Measurements from ENCODE around the gene NEUROD2. TPM values are rescaled to one million over a fixed set of nuclear protein-coding genes. Genes with fewer than 3 reads are reported as not detected.

Gene NEUROD2
- total RNA-seq, 4 donors from 2014 or later = not detected

DNA sequence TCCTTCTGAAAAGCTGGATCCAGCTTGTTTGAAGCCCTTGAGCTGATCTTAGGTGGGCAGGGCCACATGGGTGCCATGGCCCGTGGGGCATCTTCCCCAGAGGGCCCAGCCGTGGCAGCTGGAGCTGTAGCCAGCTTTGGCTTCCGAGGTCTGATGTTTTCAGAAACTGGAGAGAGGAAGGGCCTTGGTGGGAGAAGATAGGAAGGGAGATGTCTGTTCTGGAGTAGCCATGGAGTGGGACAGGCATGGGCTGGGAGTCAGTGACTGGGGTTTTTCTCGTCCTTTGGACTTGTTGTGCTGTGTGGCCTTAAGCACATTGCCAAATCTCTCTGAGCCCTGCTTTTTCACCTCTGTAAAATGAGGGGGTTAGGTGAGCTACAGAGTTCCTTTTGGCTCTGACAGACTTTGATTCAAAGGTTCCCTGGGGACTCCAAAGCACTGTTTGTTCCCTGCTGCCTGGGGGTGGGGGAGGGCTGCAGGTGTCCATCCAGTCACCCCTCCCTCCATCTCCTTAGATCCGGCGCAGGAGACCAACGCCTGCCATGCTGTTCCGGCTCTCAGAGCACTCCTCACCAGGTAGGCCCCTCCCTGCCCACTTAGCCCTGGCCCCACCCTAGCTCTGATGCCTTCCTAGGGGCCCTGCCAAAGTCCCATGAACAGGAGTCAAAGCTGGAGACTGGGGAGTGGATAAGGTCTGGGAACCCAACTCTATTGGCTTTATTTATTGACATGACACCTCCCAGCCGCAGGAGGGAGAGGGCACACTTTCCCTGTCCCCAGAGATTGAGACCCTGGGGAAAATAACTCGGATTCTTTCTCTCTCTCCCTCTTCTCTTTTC, 21.2 kb upstream of the NEUROD2 start:
- Histone ChIP-seq H3K9me3 (no peaks in the 10 kb centered on the region), H3K27me3 (peaks cover 15% of the 10 kb centered on the region), H3K4me3 (replicated peaks in 1 of 3) (no peak overlapping the region), H3K36me3 (no peaks in the 10 kb centered on the region), H3K4me1 (peaks cover 10 to 11% of the 10 kb centered on the region in 2 donors), H3K27ac (no peak overlapping the region)
- DNase-seq = no peak
- TF ChIP-seq, protein P1, sequence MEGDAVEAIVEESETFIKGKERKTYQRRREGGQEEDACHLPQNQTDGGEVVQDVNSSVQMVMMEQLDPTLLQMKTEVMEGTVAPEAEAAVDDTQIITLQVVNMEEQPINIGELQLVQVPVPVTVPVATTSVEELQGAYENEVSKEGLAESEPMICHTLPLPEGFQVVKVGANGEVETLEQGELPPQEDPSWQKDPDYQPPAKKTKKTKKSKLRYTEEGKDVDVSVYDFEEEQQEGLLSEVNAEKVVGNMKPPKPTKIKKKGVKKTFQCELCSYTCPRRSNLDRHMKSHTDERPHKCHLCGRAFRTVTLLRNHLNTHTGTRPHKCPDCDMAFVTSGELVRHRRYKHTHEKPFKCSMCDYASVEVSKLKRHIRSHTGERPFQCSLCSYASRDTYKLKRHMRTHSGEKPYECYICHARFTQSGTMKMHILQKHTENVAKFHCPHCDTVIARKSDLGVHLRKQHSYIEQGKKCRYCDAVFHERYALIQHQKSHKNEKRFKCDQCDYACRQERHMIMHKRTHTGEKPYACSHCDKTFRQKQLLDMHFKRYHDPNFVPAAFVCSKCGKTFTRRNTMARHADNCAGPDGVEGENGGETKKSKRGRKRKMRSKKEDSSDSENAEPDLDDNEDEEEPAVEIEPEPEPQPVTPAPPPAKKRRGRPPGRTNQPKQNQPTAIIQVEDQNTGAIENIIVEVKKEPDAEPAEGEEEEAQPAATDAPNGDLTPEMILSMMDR (IDR thresholded peaks at IDR 0.05) = no peak
- TF ChIP-seq POLR2A (IDR thresholded peaks at IDR 0.05) = no peak
- intact Hi-C loops (cut with DNase I) = loop anchor here (5.0 to 10.0 kb wide), 2 partner anchors 58 to 236 kb away; partner anchors contain the start of genes IKZF3, PGAP3 and ZPBP2
- 58 to 84% methylated on average over 5 to 10 of the region's 10 CpGs for WGBS, 2 donors

DNA sequence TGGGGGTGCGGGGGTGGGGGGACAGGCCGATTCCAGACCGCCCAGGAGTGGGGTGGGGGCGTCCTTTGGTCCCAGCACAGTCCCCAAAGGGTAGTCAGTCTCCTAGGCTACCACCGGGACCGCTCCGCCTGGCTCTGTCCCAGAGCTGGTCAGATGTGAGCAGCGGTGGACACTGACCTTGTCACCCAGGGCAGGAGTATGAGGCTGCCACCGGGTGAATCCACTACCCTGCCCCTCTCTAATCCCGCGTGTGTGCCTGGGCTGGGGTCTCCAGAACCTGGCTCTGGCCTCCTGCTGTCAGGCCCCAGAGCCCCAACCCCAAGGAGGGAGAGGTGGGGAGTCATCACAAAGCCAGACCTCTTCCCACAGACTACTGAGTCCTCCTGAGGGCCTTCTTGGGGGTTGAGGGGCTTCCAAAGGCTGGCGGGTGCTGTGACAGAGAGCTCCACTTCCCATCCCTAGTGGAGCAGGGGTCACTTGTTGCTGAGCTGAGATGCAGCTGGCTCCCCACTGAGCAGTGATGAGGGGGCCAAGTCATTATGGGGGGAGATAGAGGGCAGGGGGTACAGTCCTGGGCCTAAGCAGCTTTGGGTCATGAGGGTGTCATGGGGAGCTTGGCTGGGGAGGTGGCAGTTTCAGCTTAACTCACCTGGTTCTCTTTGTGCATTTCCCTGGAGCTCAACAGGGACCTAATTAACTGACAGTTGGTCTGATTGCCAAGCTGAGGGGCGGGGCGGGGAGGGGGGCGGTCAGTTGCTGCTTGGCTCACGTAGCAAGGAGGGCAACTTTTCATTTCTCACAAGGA, 20.2 kb upstream of the NEUROD2 start:
- TF ChIP-seq, protein P1 (IDR thresholded peaks at IDR 0.05) = no peak
- no peak for TF ChIP-seq POLR2A (IDR thresholded peaks at IDR 0.05)
- DNase-seq = no peak
- WGBS, 2 donors = 51 to 67% methylated on average over 6 to 10 of the region's 16 CpGs
- no peak overlapping the region for H3K27ac ChIP-seq
- no peak overlapping the region for H3K4me3 ChIP-seq (replicated peaks in 1 of 3)
- no peaks in the 10 kb centered on the region for H3K36me3 ChIP-seq
- H3K27me3 ChIP-seq = peaks cover 15% of the 10 kb centered on the region
- intact Hi-C loops (cut with DNase I) = loop anchor here (5.0 to 10.0 kb wide), 2 partner anchors 59 to 237 kb away; partner anchors contain the start of genes IKZF3, PGAP3 and ZPBP2
- peaks cover 10 to 11% of the 10 kb centered on the region in 2 donors for H3K4me1 ChIP-seq
- H3K9me3 ChIP-seq = no peaks in the 10 kb centered on the region

DNA sequence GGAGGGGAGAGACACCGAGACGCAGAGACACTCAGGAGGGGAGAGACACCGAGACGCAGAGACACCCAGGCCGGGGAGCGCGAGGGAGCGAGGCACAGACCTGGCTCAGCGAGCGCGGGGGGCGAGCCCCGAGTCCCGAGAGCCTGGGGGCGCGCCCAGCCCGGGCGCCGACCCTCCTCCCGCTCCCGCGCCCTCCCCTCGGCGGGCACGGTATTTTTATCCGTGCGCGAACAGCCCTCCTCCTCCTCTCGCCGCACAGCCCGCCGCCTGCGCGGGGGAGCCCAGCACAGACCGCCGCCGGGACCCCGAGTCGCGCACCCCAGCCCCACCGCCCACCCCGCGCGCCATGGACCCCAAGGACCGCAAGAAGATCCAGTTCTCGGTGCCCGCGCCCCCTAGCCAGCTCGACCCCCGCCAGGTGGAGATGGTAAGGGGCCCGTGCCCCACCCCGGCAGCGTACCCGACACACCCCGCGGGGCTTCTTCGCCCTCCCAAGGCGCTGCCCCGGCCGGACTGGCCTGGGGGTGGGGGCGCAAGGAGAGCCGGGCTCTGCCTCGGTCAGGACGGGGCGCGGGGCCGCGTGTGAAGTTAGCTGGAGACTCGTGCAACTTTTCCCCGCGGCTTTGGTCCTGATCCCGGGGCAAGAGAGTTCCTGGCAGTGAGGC, 19.5 kb upstream of the NEUROD2 start:
- Histone ChIP-seq H3K4me3 (replicated peaks in 1 of 3) (no peak overlapping the region), H3K9me3 (no peaks in the 10 kb centered on the region), H3K27me3 (peaks cover 15% of the 10 kb centered on the region), H3K4me1 (peaks cover 10 to 11% of the 10 kb centered on the region in 2 donors), H3K27ac (no peak overlapping the region), H3K36me3 (no peaks in the 10 kb centered on the region)
- DNase-seq = no peak
- WGBS, 2 donors = 2 to 4% methylated on average over 16 to 28 of the region's 72 CpGs
- intact Hi-C loops (cut with DNase I) = loop anchor here (5.0 to 10.0 kb wide), 2 partner anchors 60 to 238 kb away; partner anchors contain the start of genes IKZF3, PGAP3 and ZPBP2
- TF ChIP-seq, protein P1 (IDR thresholded peaks at IDR 0.05) = no peak
- no peak for TF ChIP-seq POLR2A (IDR thresholded peaks at IDR 0.05)

- no peak for DNase-seq
- TF ChIP-seq POLR2A (IDR thresholded peaks at IDR 0.05) = no peak
- TF ChIP-seq, protein P1 (IDR thresholded peaks at IDR 0.05) = no peak
- WGBS, 2 donors = 13 to 17% methylated on average over 29 of the region's 29 CpGs
- Histone ChIP-seq H3K36me3 (no peaks in the 10 kb centered on the region), H3K4me3 (replicated peaks in 1 of 3) (no peak within 1 kb of the TSS), H3K4me1 (peaks cover 10 to 11% of the 10 kb centered on the region in 2 donors), H3K9me3 (no peaks in the 10 kb centered on the region), H3K27me3 (peaks cover 15% of the 10 kb centered on the region), H3K27ac (no peak within 1 kb of the TSS)
- intact Hi-C loops (cut with DNase I) = loop anchor here (5.0 to 10.0 kb wide), 2 partner anchors 61 to 238 kb away; partner anchors contain the start of genes IKZF3, PGAP3 and ZPBP2
These were observed 18.7 kb upstream of the NEUROD2 start, which contains the start of gene PPP1R1B for GRCh38 chr17:39626171-39627046. Gene PPP1R1B, plus strand, starts transcription at chr17:39626952. Its CDS starts 441 bp downstream, at chr17:39627393.

Data from thyroid gland (tissue), 4 donors.